NCI-H1092 treated with DMSO at 0.1 percent for 48 hours (cell line): Measurements from ENCODE around the gene FCN3.
"Not testable (repeated sequence)": the region's sequence is repeated elsewhere in the genome, so short reads cannot be mapped to it uniquely, and the experiment has no call there.

Source experiments
- DNase-seq: peaks from one replicate; lab custom pipeline; 2025; lab: John Stamatoyannopoulos, UW

The FCN3 gene

GRCh38 chr1:27374362-27375086 lies at the start of gene FCN3:
FCN3 (minus strand) TSS chr1:27374824; CDS start chr1:27374818, 6 bp downstream.
- no peak for DNase-seq

GRCh38 chr1:27423709-27424108 lies 49.1 kb upstream of the FCN3 start:
- no peak for DNase-seq

- DNase-seq: no peak
These were observed 43.9 kb upstream of the FCN3 start for GRCh38 chr1:27418326-27419185.

GRCh38 chr1:27417713-27418112 lies 43.1 kb upstream of the FCN3 start:
- DNase-seq: no peak

- DNase-seq: peak; percentile 44
These were observed 41.9 kb upstream of the FCN3 start for GRCh38 chr1:27416387-27417111.

- DNase-seq: no peak
These were observed 39.5 kb upstream of the FCN3 start for GRCh38 chr1:27414091-27414490.

GRCh38 chr1:27413004-27413403 lies 38.4 kb upstream of the FCN3 start:
- DNase-seq: no peak

GRCh38 chr1:27412502-27412901 lies 37.9 kb upstream of the FCN3 start:
- DNase-seq: no peak

GRCh38 chr1:27410709-27411108 lies 36.1 kb upstream of the FCN3 start:
- no peak for DNase-seq

- DNase-seq: no peak
These were observed 35.0 kb upstream of the FCN3 start for GRCh38 chr1:27409669-27410068.

- DNase-seq: no peak
These were observed 33.5 kb upstream of the FCN3 start for GRCh38 chr1:27408151-27408550.

GRCh38 chr1:27406791-27407190 lies 32.2 kb upstream of the FCN3 start:
- not testable (repeated sequence) for DNase-seq

- peak; percentile 22 for DNase-seq
These were observed 31.7 kb upstream of the FCN3 start for GRCh38 chr1:27406362-27406680.

GRCh38 chr1:27405598-27406361 lies 31.2 kb upstream of the FCN3 start:
- DNase-seq: not testable (repeated sequence)

- DNase-seq: no peak
These were observed 30.4 kb upstream of the FCN3 start for GRCh38 chr1:27405074-27405473.

GRCh38 chr1:27403931-27404330 lies 29.3 kb upstream of the FCN3 start:
- no peak for DNase-seq

GRCh38 chr1:27403065-27403726 lies 28.6 kb upstream of the FCN3 start:
- no peak for DNase-seq

- DNase-seq: no peak
These were observed 27.7 kb upstream of the FCN3 start for GRCh38 chr1:27402349-27402754.

- no peak for DNase-seq
These were observed 26.3 kb upstream of the FCN3 start for GRCh38 chr1:27400963-27401341.

- DNase-seq: no peak
These were observed 25.7 kb upstream of the FCN3 start for GRCh38 chr1:27400082-27400962.
